Stimulated activated memory B cell treated with anti-CD40 and anti-IgM and Interleukin-4, amounts not matched to agents 10 μg/mL and 1 μg/mL and 100 μg/mL, for 72 hours (primary cell): ENCODE data around the gene FOS.
A peak's percentile ranks its signal among the peaks of the same experiment; 100 is the strongest.

Source experiments
- ATAC-seq: fragments of 150-1000 bp; cut with Tn5 transposase; 2 replicates; pipeline ENCODE4 v1.10.0; 2021
- H3K27ac Mint-ChIP-seq: one replicate; pipeline ENCODE4 v1.8.0; 2022; ENCODE audit warnings: mild to moderate bottlenecking, mixed read lengths
- H3K27me3 Mint-ChIP-seq: one replicate; pipeline ENCODE4 v1.8.0; 2022; ENCODE audit warnings: mixed read lengths
- H3K36me3 Mint-ChIP-seq: one replicate; pipeline ENCODE4 v1.8.0; 2022; ENCODE audit warnings: mixed read lengths
- H3K4me1 Mint-ChIP-seq: one replicate; pipeline ENCODE4 v1.8.0; 2022; ENCODE audit warnings: mixed read lengths
- H3K4me3 Mint-ChIP-seq: one replicate; pipeline ENCODE4 v1.8.0; 2022; ENCODE audit warnings: mild to moderate bottlenecking, moderate library complexity, mixed read lengths
- H3K9me3 Mint-ChIP-seq: one replicate; pipeline ENCODE4 v1.8.0; 2022; ENCODE audit warnings: mixed read lengths

FOS gene

GRCh38 chr14:75246546-75247285 lies 31.9 kb upstream of the FOS start:
- Mint-ChIP-seq H3K27ac (no peak overlapping the region), H3K4me3 (no peak overlapping the region), H3K9me3 (no peaks in the 10 kb centered on the region), H3K36me3 (no peaks in the 10 kb centered on the region), H3K4me1 (peaks cover 25% of the 10 kb centered on the region), H3K27me3 (no peaks in the 10 kb centered on the region)
- ATAC-seq: no peak

- H3K4me1 Mint-ChIP-seq: peaks cover 25% of the 10 kb centered on the region
- no peak for ATAC-seq
Measured at GRCh38 chr14:75247286-75247922, 31.2 kb upstream of the FOS start.

DNA sequence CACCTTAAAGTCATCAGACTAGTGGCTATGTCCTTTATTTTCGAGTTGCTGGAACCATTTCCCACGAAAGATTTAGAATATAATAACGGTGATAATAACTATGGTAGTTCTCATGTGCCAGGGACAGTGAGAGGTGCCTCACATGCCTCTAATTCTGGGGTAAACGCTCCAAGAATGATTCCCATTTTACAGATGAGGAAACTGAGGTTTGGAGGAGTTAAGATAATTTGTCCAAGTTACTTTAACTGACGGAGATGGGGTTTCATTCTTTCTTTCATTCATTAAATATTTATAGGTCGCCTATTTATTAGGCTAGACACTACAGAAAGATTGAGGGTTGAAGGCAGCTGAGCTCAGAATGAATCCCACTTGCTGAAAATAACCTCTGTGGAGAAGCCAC lies 30.7 kb upstream of the FOS start:
- no peaks in the 10 kb centered on the region for H3K27me3 Mint-ChIP-seq
- peaks cover 25% of the 10 kb centered on the region for H3K4me1 Mint-ChIP-seq
- no peak overlapping the region for H3K27ac Mint-ChIP-seq
- H3K9me3 Mint-ChIP-seq: no peaks in the 10 kb centered on the region
- no peak for ATAC-seq
- no peak overlapping the region for H3K4me3 Mint-ChIP-seq
- H3K36me3 Mint-ChIP-seq: no peaks in the 10 kb centered on the region

More at GRCh38 chr14:75247286-75247922, 31.2 kb upstream of the FOS start:
- Mint-ChIP-seq H3K4me3 (peak overlapping the region; percentile 0), H3K27me3 (no peaks in the 10 kb centered on the region), H3K36me3 (no peaks in the 10 kb centered on the region), H3K27ac (no peak overlapping the region), H3K9me3 (no peaks in the 10 kb centered on the region)

DNA sequence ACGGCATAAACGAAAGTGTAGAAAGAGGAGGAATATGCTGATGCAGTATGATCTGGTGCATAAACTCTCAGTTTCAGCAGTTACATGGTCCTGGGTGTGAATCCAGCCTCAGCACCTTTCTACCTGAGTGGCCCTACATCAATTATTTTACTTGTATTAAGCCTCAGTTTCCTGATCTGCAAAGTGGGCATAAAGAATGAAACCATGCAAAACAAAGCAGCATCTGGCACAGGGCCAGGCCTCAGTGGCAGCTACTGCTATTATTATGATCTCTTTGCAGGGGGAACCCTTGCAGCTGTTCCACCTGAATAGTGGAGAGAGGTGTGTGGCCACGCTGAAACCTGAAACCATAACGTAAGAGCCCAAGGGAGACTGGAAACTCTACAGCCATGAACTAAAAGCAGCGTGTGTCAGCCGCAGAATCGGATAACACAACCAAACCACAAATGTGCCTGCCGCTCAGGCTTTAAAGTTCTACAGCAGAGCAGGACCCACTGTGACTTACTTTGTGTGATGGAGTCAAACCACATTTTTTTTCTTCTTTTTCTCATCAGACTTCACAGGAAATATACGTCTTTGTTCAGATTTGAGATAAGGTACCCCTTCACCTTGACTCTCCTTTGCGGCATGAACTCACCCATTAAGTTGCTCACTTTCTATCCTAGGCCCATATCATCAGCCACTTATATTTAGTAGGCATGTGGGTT lies 29.2 kb upstream of the FOS start:
- ATAC-seq: peak; percentile 93
- Mint-ChIP-seq H3K4me1 (peaks cover 25% of the 10 kb centered on the region), H3K4me3 (no peak overlapping the region), H3K36me3 (no peaks in the 10 kb centered on the region), H3K9me3 (no peaks in the 10 kb centered on the region), H3K27me3 (peaks cover under 1% of the 10 kb centered on the region), H3K27ac (no peak overlapping the region)

DNA sequence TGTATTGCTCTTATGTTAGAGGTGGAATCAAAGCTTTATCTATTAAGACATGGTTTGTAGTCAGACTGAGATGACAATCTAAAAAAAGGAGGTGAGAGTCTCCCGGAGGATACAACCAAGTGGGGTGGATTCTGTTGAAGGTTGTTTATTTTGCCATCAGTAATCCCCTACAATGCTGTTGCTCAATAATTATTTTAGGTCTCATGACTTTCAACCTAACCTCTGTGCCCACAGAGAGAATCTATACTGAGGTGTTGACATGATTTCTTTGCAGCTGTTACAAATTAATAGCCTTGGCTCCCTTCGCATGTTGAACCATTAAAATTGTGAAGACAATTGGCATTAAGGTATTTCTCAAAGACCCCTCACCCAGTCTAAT lies 28.7 kb upstream of the FOS start:
- H3K36me3 Mint-ChIP-seq: no peaks in the 10 kb centered on the region
- H3K4me1 Mint-ChIP-seq: peaks cover 25% of the 10 kb centered on the region
- H3K27ac Mint-ChIP-seq: no peak overlapping the region
- no peak overlapping the region for H3K4me3 Mint-ChIP-seq
- H3K27me3 Mint-ChIP-seq: peaks cover 6% of the 10 kb centered on the region
- no peak for ATAC-seq
- no peaks in the 10 kb centered on the region for H3K9me3 Mint-ChIP-seq

GRCh38 chr14:75250800-75251199 lies 27.8 kb upstream of the FOS start:
- no peak overlapping the region for H3K27ac Mint-ChIP-seq
- H3K9me3 Mint-ChIP-seq: no peaks in the 10 kb centered on the region
- H3K27me3 Mint-ChIP-seq: peaks cover 8% of the 10 kb centered on the region
- ATAC-seq: no peak
- H3K4me1 Mint-ChIP-seq: peaks cover 25% of the 10 kb centered on the region
- no peak overlapping the region for H3K4me3 Mint-ChIP-seq
- H3K36me3 Mint-ChIP-seq: no peaks in the 10 kb centered on the region

DNA sequence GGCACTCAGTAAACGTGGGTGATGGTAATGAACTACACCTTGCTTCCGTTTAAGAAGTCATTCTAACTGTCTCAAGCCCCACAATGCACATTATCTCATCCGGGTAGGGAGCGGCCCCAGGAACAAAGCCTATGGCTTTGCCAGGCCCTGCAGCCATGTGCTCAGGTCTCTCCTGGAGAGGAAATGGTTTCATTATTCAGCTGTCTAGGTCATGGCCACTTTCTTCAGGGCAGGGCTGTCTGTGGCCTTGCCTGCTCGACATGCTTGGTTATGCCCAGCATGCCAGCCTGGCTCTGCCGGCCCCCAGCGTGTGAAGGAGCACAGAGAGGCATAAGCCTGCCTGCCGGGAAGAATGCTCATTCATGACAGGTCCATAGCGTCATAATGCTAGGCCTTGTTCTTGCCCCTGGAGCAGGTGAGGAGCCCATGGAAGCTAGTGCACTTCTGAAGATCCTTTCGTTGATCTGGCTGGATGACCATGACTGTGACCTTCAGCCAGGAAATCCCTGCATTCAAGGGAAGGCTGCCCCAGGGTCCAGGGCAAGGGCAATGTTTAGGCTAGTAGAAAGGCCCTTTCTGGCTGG lies 26.3 kb upstream of the FOS start:
- no peak for ATAC-seq
- H3K9me3 Mint-ChIP-seq: no peaks in the 10 kb centered on the region
- peaks cover 20% of the 10 kb centered on the region for H3K4me1 Mint-ChIP-seq
- H3K36me3 Mint-ChIP-seq: no peaks in the 10 kb centered on the region
- no peak overlapping the region for H3K27ac Mint-ChIP-seq
- no peak overlapping the region for H3K4me3 Mint-ChIP-seq
- peaks cover 8% of the 10 kb centered on the region for H3K27me3 Mint-ChIP-seq

DNA sequence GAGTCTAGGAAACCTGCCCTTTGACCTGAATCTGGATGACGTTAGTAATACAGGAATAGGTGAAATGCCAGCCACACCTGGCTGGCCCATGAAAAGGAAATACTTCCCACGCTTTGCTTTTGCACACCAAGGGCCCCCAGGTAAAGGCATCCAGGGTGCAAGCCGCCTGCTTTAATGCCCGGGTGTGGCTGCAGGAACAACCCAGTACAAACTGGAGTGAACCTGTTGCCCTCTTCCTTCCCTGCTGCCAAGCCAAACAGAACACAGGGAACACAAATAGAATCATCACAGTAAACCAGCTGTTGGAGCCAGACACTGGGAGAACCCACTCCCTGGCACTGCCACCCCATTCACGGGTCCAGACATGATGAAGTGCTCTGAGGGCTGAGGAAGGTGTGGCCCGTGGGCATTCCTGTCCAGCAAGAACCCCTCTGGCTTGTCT lies 24.2 kb upstream of the FOS start:
- H3K36me3 Mint-ChIP-seq: no peaks in the 10 kb centered on the region
- H3K9me3 Mint-ChIP-seq: no peaks in the 10 kb centered on the region
- no peak overlapping the region for H3K4me3 Mint-ChIP-seq
- no peak for ATAC-seq
- H3K27ac Mint-ChIP-seq: no peak overlapping the region
- peaks cover 8% of the 10 kb centered on the region for H3K27me3 Mint-ChIP-seq
- peaks cover 16% of the 10 kb centered on the region for H3K4me1 Mint-ChIP-seq

GRCh38 chr14:75254901-75255584 lies 23.6 kb upstream of the FOS start:
- H3K4me1 Mint-ChIP-seq: peaks cover 15% of the 10 kb centered on the region
- no peaks in the 10 kb centered on the region for H3K9me3 Mint-ChIP-seq
- H3K27ac Mint-ChIP-seq: no peak overlapping the region
- ATAC-seq: no peak
- no peaks in the 10 kb centered on the region for H3K36me3 Mint-ChIP-seq
- peaks cover 8% of the 10 kb centered on the region for H3K27me3 Mint-ChIP-seq
- H3K4me3 Mint-ChIP-seq: no peak overlapping the region

GRCh38 chr14:75258079-75258802 lies 20.4 kb upstream of the FOS start:
- H3K27me3 Mint-ChIP-seq: peaks cover 8% of the 10 kb centered on the region
- peaks cover 20% of the 10 kb centered on the region for H3K4me1 Mint-ChIP-seq
- no peaks in the 10 kb centered on the region for H3K9me3 Mint-ChIP-seq
- H3K27ac Mint-ChIP-seq: peak overlapping the region; percentile 96
- peak overlapping the region; percentile 90 for H3K4me3 Mint-ChIP-seq
- ATAC-seq: no peak
- H3K36me3 Mint-ChIP-seq: no peaks in the 10 kb centered on the region

DNA sequence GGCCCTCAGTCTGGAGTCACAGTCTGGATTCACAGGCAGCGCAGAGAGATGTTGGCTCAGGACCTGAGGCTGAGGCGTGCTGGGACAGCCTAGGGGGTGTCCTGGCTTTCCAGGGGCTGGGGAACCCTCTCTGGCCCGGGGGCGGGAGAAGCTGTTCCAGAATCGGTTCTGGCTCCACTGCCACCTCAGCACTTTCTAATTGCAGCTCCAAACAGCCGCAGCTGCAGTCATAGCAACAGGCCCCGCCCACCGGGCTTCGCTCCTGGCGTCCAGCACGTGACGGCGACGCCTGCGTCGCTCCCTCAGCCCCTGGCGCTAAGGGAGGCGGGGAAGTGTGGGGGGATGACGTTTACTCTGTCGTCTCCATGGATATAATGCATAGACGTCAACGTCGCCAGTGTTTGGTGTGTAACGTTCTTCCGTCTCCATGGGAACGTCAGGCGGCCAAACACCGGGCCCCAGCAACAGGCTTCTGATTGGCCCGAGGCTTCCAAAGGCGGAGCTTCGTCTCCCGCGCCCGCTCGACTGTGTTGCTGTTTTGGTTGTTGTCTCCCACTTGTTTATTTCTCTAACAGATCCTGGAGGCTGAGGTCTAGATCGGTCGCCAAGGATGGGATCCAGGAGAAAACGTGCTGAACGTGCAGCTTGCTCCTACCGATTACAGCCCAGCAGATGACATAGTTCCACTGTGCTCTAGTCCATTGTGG lies 19.7 kb upstream of the FOS start:
- H3K9me3 Mint-ChIP-seq: no peaks in the 10 kb centered on the region
- peaks cover 8% of the 10 kb centered on the region for H3K27me3 Mint-ChIP-seq
- H3K4me1 Mint-ChIP-seq: peaks cover 20% of the 10 kb centered on the region
- H3K27ac Mint-ChIP-seq: peak overlapping the region; percentile 96
- H3K4me3 Mint-ChIP-seq: peak overlapping the region; percentile 90
- no peaks in the 10 kb centered on the region for H3K36me3 Mint-ChIP-seq
- peak; percentile 99 for ATAC-seq

DNA sequence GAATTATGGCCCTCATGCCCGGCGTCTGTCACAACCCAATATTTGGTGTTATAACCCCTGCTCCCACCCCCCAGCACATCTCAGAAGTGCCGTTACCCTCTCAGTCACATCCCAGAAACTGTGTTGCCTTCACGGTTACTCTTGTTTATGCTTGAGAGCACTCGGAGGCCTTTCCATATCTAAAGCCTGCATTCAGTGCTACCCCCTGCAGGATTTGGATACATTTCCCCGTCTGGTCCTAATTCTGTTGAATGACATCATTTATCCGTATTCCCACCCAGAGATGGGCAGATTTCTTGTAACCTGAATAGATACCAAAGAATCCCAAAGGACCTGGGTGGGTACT lies 19.1 kb upstream of the FOS start:
- peak overlapping the region; percentile 96 for H3K27ac Mint-ChIP-seq
- peaks cover 7% of the 10 kb centered on the region for H3K27me3 Mint-ChIP-seq
- H3K9me3 Mint-ChIP-seq: no peaks in the 10 kb centered on the region
- H3K4me1 Mint-ChIP-seq: peaks cover 20% of the 10 kb centered on the region
- no peaks in the 10 kb centered on the region for H3K36me3 Mint-ChIP-seq
- no peak for ATAC-seq
- peak overlapping the region; percentile 90 for H3K4me3 Mint-ChIP-seq

GRCh38 chr14:75260025-75260763 lies 18.4 kb upstream of the FOS start:
- ATAC-seq: no peak
- no peaks in the 10 kb centered on the region for H3K36me3 Mint-ChIP-seq
- no peaks in the 10 kb centered on the region for H3K27me3 Mint-ChIP-seq
- no peak overlapping the region for H3K4me3 Mint-ChIP-seq
- no peaks in the 10 kb centered on the region for H3K9me3 Mint-ChIP-seq
- peak overlapping the region; percentile 96 for H3K27ac Mint-ChIP-seq
- peaks cover 20% of the 10 kb centered on the region for H3K4me1 Mint-ChIP-seq
